ENCODE measurements around the gene ATAT1. TPM values are rescaled to one million over a fixed set of nuclear protein-coding genes. Genes with fewer than 3 reads are reported as not detected.

ATAT1 gene
- total RNA-seq (2013): 1.5 TPM
- polyA plus RNA-seq (10 to 100 TPM in 1 of 3 donors, under 1 TPM in 2; 0.51 to 10.4 (median 0.68) TPM), polyA minus RNA-seq (2.8 and 3.0 TPM in 2 replicates), total RNA-seq (1.5 to 6.3 (median 4.0) reads per million in 11 experiments)

DNA sequence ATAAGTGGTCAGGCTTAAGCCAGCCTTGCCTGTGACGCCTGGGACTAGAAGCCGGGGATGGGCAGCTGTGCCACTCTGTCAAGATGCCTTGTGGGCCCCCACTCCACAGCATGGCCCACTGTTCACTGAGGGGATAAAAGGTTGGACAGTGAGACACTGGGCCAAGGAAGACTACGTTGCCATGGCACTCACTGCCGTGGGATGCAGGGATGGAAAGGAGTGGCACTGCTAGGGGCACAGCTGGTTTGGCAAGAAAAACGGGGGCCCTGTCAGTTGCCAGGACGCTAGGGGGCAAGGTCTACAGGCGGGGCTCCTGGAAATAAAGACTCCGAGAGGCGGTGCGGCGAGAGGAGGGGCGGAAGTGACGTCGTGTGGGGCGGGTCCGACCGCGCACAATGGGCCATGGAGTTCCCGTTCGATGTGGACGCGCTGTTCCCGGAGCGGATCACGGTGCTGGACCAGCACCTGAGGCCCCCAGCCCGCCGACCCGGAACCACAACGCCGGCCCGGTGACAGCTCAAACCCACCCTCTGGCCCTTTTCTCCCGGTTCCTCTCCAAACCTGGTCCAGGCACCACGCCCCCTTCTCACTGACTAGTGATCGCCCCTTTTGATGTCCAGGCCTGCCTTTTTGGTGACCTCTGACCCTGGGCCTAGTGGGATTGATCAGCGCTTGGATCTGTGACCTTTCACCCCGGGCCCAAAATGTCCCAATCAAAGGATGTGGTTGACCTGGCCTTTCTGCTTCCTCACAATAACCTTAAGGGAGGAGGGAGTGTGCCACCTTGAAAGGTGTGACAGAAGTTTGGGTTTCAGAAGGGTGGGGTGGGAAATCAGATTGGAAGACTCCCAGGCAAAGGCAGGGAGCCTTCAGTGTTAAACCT is at the start of gene ATAT1:
Gene ATAT1, plus strand, starts transcription at position 391 of the 883 bp plus-strand sequence.
- 5% methylated on average over 34 of the region's 36 CpGs for WGBS (ENCODE audit: insufficient coverage)
- Histone ChIP-seq H3K9ac (ENCODE audit: insufficient read depth, low read length, poor library complexity, severe bottlenecking) (peak within 1 kb of the TSS; percentile 72), H2AFZ (ENCODE audit: insufficient read depth, low read depth, low read length, poor library complexity, severe bottlenecking) (peak within 1 kb of the TSS; percentile 93), H3K4me3 (replicated peaks in 1 of 3; ENCODE audit: low read depth in 2 of 3, low read length in 3 of 3) (peak within 1 kb of the TSS; percentile 45 to 81 (median 54)), H3K27me3 (ENCODE audit: control insufficient read depth in 2 of 2, insufficient read depth in 2 of 2, low read length in 2 of 2) (no peaks in the 10 kb centered on the region), H3K4me2 (replicated peaks; ENCODE audit: extremely low read depth, low read length, poor library complexity, severe bottlenecking) (peak within 1 kb of the TSS; percentile 83), H3K9me3 (replicated peaks in 1 of 2; ENCODE audit: control insufficient read depth in 1 of 2, insufficient read depth in 1 of 2, low read length in 2 of 2) (no peaks in the 10 kb centered on the region), H4K20me1 (ENCODE audit: insufficient read depth, low read length) (no peaks in the 10 kb centered on the region), H3K27ac (ENCODE audit: low read depth in 1 of 2, low read length in 2 of 2) (peak within 1 kb of the TSS; percentile 52 to 87), H3K79me2 (ENCODE audit: insufficient read depth, low read length) (peaks cover 5% of the 10 kb centered on the region), H3K36me3 (replicated peaks in 1 of 2; ENCODE audit: control insufficient read depth in 1 of 2, insufficient read depth in 2 of 2, low read length in 2 of 2) (peaks cover 38 to 48% of the 10 kb centered on the region in 2 donors), H3K4me1 (ENCODE audit: control insufficient read depth in 1 of 2, insufficient read depth in 2 of 2, low read length in 2 of 2) (peaks cover 13 to 15% of the 10 kb centered on the region in 2 donors)
- peak within 1 kb of the TSS; percentile 86 to 92 for H3K4me3 Mint-ChIP-seq
- H3K4me1 Mint-ChIP-seq: peaks cover 20% of the 10 kb centered on the region
- peak; percentile 33 for TF ChIP-seq CTCF (IDR thresholded peaks at IDR 0.05)
- DNase-seq: peak; percentile 85 to 88 (median 86)
- intact Hi-C loops (cut with micrococcal nuclease): no loop called here
- H3K36me3 Mint-ChIP-seq: peaks cover 40 to 57% of the 10 kb centered on the region in 2 donors
- H3K9me3 Mint-ChIP-seq: no peaks in the 10 kb centered on the region
- peaks cover 0 to 3% (median 0%) of the 10 kb centered on the region in 3 donors for H3K27me3 Mint-ChIP-seq (ENCODE audit: low read depth in 3 of 3)
- H3K27ac Mint-ChIP-seq: peak within 1 kb of the TSS; percentile 92 to 98 (median 95)

- Histone ChIP-seq H2AFZ (ENCODE audit: insufficient read depth, low read depth, low read length, poor library complexity, severe bottlenecking) (no peak overlapping the region), H3K4me2 (replicated peaks; ENCODE audit: extremely low read depth, low read length, poor library complexity, severe bottlenecking) (no peak overlapping the region), H3K4me3 (replicated peaks in 1 of 3; ENCODE audit: low read depth in 2 of 3, low read length in 3 of 3) (no peak overlapping the region), H3K4me1 (ENCODE audit: control insufficient read depth in 1 of 2, insufficient read depth in 2 of 2, low read length in 2 of 2) (peaks cover under 1 to 6% of the 10 kb centered on the region in 2 donors), H4K20me1 (ENCODE audit: insufficient read depth, low read length) (peaks cover 46% of the 10 kb centered on the region), H3K27ac (ENCODE audit: low read depth in 1 of 2, low read length in 2 of 2) (no peak overlapping the region), H3K79me2 (ENCODE audit: insufficient read depth, low read length) (peaks cover 42% of the 10 kb centered on the region), H3K9me3 (replicated peaks in 1 of 2; ENCODE audit: control insufficient read depth in 1 of 2, insufficient read depth in 1 of 2, low read length in 2 of 2) (no peaks in the 10 kb centered on the region), H3K27me3 (ENCODE audit: control insufficient read depth in 2 of 2, insufficient read depth in 2 of 2, low read length in 2 of 2) (no peaks in the 10 kb centered on the region), H3K36me3 (replicated peaks in 1 of 2; ENCODE audit: control insufficient read depth in 1 of 2, insufficient read depth in 2 of 2, low read length in 2 of 2) (peaks cover 60 to 89% of the 10 kb centered on the region in 2 donors), H3K9ac (ENCODE audit: insufficient read depth, low read length, poor library complexity, severe bottlenecking) (no peak overlapping the region)
- Mint-ChIP-seq H3K4me1 (peaks cover 10% of the 10 kb centered on the region), H3K27me3 (ENCODE audit: low read depth in 3 of 3) (no peaks in the 10 kb centered on the region), H3K27ac (no peak overlapping the region), H3K4me3 (no peak overlapping the region), H3K9me3 (no peaks in the 10 kb centered on the region), H3K36me3 (peaks cover 71 to 90% of the 10 kb centered on the region in 2 donors)
- WGBS (ENCODE audit: insufficient coverage): 100% methylated on average over 4 of the region's 8 CpGs
- intact Hi-C loops (cut with micrococcal nuclease): loop anchor here in 1 of 2 donors (5.0 kb wide), 1 partner anchor 34 kb away; no protein-coding TSS in a partner anchor
- no peak for TF ChIP-seq CTCF (IDR thresholded peaks at IDR 0.05)
- DNase-seq: no peak
Observed at GRCh38 chr6:30578051-30578450, 48.6 kb upstream of the ATAT1 start.
